PC-3 (cell line): ENCODE results near the gene AGPAT3.

Experiments used
- CTCF ChIP-seq: fragments of 300-600 bp; sonication (generic); conservative IDR thresholded peaks from 2 replicates; pipeline ENCODE4 v1.5.1; 2017; ENCODE audit warnings: antibody characterized with exemption, low read depth, mild to moderate bottlenecking, low read length
- EZH2 ChIP-seq: fragments of 300-600 bp; sonication (generic); IDR thresholded peaks from one replicate; pipeline ENCODE4 v1.6.1; 2017; ENCODE audit warnings: antibody characterized with exemption, mild to moderate bottlenecking, low read length; ENCODE audit not compliant: unreplicated experiment

GRCh38 chr21:44012474-44013379 is 147.7 kb downstream of the AGPAT3 start:
- 0 out of 2 replicates have a peak, but pooled peaks have one; percentile 17 for TF ChIP-seq CTCF
- TF ChIP-seq EZH2, result no peak
